ENCODE data around the gene TFRC.
"Not testable (repeated sequence)": the region's sequence is repeated elsewhere in the genome, so short reads cannot be mapped to it uniquely, and the experiment has no call there.

TFRC gene

DNA sequence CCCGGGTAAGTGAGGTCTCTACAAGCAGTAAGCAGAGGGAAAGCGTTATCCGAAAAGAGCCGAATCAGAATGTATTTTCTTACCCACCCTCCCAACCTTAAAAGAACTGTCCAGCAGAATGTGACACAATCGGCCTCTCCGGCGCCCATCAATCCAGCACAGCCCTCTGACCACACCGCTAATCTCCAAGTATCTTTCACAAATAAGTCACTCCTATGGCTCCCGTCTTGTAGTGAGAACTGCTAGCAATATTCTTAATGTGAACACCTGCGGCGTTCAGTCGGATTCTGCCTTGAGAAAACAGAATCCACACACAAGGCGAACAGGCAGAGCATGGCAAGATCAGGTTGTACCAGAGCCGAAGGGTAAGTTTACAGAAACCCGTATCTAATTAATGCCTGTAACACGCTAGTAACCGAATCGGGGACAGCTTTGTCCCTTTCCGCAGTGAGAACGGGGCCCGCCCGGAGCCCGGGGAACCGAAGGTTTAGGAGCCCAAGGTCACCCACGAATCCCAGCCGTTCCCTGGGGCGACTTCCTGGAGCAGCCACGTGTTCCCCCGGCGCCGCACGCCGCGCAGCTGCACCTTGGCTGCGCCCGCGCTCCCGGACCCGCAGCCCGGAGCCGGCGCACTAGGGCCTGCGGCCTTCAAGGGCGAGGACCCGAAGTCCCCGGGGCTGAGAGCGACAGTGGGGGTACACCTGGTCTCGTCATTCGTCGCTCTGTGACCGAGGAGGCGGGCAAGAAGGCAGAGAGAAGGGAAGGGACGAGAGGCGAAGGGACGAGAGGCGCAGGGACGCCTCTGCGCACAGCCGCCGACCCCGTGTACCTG, 672 bp downstream of the TFRC start:
- DNase-seq, result peak; percentile 25

DNA sequence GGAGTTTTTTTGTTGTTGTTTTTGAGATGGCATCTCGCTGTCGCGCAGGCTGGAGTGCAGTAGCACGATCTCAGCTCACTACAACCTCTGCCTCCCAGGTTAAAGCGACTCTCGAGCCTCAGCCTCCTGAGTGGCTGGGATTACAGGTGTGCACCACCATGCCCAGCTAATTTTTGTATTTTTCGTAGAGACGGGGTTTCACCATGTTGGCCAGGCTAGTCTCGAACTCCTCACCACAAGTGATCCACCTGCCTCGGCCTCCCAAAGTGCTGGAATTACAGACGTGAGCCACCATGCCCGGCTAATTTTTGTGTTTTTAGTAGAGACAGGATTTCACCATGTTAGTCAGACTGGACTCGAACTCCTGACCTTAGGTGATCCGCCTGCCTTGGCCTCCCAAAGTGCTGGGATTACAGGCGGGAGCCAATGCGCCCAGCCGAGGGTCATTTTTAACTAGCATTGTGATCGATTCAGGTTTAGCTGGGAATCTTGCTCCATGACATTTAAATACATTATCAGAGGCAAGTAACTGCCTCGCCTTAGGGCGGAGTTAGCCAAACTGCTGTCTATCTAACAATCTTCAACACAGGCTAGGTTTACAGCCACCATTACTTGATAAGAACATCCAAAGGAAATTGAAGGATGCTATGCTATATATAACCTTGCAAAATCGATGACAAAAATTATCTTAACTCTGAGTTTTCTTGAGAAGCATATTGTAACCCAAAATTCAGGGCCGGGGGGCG, 1.6 kb downstream of the TFRC start:
- DNase-seq, result not testable (repeated sequence)

DNA sequence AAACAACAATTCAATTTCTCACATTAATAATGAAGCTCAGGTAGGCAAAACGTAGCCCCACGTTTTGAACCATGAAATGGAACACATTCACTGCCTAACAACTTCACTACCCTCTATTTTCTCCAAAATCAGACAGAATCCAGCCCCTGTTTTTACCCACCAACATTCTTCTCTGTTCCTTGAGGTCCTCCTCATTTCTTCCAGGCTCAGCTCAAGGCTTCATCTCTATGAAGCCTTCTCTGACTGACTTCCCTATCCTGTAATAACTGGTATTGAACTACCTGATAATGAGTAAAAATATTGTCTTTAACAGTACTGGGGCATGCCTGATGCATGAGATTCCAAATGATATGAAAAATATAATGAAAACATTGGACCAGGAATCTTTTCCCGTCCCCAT, 2.2 kb downstream of the TFRC start:
- DNase-seq, result no peak

DNA sequence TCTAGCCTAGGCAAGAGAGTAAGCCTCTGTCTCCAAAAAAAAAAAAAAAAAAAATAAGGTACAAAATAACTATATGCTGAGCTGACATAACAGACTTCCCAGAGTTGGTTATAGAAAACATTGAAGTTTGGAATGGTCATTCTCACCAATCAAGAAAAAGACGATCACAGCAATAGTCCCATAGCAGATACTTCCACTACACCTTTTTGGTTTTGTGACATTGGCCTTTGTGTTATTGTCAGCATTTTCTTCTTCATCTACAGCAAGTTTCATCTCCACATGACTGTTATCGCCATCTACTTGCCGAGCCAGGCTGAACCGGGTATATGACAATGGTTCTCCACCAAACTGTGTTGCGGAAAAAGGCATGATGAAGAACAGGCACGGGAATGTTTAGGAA, 6.9 kb downstream of the TFRC start:
- DNase-seq, result no peak

DNA sequence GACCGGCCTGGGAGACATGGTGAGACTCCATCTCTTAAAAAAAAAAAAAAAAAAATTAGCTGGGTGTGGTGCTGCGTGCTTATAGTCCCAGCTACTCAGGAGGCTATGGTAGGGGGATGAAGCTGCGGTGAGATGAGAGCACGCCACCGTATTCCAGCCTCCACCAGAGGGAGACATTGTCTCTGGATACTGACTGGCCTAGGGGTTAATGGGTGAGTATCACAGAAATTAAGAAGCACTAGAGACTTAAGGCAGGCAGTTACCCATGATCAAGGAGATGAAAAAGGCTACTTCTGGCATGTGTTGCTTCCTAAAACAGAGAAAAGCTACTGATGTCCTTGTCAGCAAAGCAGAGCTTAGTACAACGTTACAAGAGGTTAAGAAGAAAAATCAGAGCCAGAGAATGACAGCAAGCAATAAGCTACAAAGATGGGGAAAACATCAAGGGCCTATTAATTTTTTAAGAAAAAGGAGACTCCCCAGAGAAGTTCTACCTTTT, 8.6 kb downstream of the TFRC start:
- peak; percentile 51 for DNase-seq

DNA sequence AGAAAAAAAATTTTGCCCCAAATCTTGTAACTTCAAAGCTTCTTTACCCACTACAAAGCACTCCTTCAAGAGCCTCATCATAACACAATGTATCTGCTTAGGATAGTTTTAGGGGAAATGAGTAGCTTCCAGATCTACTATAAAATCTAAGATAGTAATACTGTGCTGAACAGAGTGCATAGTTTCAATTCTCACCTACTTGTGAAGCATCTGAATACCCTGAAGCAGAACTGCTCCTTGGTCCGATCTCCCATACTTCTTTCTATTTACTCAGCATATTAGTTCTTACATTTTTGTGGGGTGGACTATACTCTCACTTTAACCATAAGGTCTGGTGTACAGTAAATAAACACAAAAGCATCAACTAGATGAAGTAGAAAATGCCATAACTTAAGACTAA, 9.6 kb downstream of the TFRC start:
- no peak for DNase-seq

DNA sequence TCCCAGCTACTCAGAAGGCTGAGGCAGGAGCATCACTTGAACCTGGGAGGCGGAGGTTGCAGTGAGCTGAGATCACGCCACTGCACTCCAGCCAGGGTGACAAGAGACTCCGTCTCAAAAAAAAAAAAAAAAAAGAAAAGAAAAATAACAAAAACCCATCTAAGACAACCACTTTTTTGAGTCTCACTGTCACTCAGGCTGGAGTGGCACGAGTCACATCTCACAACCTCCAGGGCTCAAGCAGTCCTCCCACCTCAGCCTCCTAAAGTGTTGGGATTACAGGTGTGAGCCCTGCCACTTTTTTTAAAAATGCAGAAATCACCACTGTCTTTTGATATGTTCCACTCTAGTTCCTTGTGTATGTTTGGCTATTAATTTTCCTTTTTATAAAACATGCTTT, 13.1 kb downstream of the TFRC start:
- not testable (repeated sequence) for DNase-seq

DNA sequence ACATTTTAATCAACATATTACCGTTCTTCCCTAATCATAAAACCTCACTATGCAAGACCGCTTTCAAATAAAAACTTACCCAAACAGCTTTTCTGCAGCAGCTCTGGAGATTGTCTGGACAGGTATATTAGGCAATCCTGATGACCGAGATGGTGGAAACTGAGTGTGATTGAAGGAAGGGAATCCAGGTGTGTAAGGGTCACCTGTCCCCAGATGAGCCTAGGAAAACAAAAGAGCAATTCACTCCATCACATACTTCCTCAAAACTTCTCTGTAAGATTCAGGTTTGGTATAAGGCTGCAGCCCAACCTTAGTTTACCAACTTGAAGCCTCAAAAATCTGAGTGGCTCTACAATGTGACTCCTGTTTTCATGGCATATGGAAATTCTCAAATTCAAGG, 14.5 kb downstream of the TFRC start:
- no peak for DNase-seq

DNA sequence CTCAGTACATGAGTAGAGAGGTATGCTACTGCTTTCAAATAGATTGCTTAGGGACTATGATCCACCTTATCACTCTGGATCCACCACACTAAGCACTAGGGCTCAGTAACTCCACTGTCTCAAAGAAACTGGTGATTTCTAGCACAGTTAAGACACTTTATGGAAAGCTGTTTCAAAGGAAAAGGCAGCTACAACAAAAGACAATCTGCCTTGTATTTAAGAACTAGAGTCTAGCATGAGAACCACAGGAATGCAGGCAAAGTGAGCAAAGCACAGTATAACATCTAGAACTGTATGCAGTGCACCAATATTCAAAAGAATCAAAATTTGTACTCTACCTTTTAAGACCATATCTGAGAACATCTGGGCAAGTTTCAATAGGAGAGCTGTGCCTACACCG, 17.9 kb downstream of the TFRC start:
- no peak for DNase-seq

DNA sequence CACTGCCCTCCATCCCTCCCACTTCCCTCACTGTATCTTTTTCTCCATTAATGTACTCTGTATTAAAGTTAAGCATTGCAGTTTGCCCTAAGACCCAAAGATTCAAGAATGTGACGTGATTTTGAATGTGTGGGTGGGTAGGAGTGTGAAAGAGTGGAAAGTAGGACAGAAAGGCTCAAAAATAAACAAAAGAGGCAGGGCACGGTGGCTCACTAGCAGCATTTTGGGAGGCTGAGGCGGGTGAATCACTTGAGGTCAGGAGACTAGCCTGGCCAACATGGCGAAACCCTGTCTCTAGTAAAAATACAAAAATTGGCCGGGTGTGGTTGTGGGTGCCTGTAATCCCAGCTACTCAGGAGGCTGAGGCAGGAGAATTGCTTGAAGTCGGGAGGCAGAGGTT, 18.4 kb downstream of the TFRC start:
- no peak for DNase-seq

DNA sequence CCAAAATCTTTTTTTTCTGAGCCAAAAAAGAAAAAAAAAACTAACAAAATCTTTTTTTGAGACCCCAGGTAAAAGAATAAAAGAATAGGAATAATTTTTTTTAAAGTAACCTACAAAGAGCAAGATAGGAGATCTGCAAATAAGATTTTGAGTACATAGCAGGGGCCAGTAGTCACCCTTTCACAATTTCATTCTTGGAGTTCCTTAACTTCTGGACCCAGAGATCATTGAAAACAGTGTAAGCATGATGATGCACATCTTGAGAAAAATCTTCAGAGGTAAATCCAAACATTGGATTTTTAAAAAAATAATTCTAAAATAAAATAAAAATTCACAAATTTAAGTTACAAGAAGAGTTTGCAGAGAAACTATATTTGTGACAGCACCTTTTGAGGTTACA, 18.8 kb downstream of the TFRC start:
- no peak for DNase-seq

DNA sequence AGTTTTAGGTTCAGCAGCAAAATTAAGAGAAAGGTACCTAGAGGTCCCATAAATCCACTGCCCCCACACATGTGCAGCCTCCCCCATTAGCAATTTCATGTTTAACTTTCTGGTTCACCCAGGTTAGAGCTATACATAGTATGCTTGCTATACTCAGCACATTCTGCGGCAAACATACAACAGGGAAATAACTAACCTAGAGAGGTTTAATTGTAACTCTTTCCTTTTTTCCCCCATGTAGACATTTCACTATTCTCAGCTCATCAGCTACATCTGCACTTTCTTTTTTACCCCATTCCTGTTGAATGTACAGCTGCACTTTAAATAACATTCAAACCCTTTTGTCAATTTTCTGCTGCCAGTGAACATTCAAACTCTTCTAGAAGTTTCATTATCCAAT, 21.1 kb downstream of the TFRC start:
- DNase-seq, result no peak

DNA sequence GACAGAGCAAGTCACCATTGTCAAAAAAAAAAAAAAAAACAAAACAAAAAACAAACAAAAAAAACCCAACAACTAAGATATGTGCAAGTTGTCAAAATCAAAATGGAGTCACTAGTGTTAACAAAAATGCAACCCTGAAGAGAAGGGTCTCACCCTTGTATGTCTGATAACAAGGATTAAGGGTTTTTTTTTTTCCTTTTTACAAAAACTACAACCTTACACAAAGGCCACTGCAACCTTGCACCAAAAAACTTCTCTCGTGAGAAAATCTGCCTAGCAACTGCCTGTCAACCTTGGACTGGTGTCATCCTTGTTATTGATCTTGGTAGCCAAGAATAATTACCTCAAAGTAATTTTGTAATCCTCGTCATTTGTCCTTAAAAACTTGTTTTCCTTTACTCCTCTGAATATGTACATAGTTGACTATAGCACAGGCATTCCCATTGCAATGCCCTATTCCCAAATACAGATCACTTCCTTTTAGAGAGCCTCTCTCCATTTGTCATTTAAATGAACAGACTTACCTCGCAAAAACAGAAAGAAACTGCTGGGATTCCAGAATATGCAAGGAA, 24.0 kb downstream of the TFRC start:
- DNase-seq, result no peak

DNA sequence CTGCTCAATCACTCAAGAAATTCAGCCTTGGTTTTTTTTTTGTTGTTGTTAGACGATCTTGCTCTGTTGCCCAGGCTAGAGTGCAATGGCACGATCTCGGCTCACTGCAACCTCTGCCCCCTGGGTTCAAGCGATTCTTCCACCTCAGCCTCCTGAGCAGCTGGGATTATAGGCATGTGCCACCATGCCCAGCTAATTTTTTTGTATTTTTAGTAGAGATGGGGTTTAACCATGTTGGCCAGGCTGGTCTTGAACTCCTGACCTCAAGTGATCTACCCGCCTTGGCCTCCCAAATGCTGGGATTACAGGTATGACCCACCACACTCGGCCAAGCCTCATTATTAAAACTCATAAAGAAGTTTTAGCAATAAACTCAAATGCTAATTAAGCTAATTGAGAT, 25.5 kb downstream of the TFRC start:
- not testable (repeated sequence) for DNase-seq

DNA sequence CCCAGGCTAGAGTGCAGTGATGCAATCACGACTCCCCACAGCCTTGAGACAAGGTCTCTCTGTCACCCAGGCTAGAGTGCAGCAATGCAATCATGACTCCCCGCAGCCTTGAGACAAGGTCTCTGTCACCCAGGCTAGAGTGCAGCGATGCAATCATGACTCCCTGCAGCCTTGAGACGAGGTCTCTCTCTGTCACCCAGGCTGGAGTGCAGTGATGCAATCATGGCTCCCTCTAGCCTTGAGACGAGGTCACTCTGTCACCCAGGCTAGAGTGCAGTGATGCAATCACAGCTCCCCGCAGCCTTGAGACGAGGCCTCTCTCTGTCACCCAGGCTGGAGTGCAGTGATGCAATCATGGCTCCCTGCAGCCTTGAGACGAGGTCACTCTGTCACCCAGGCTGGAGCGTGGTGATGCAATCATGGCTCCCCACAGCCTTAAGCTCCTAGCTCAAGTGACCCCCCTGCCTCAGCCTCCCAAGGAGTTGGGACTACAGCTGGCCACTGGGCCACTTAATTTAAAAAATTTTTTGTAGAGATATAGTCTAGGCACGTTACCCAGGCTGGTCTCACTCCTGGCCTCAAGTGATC, 26.1 kb downstream of the TFRC start:
- DNase-seq, result no peak

DNA sequence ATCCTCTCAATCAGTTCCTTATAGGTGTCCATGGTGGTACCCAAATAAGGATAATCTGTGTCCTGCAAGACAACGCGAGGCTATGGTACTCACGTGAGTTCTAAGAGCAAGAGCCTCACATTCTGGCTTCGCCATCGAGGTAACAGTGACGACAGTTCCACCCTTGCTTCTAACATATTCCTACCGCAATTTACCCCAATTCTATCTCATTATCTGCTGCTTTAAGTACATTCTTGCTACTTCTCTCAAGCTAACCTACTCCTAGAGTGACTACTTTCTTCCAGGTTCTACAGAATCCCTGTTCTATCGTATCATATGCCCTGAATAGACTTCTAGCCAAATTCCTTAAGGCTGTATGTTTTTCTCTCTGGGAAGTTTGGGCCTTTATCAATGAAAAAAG, 26.6 kb downstream of the TFRC start:
- no peak for DNase-seq

DNA sequence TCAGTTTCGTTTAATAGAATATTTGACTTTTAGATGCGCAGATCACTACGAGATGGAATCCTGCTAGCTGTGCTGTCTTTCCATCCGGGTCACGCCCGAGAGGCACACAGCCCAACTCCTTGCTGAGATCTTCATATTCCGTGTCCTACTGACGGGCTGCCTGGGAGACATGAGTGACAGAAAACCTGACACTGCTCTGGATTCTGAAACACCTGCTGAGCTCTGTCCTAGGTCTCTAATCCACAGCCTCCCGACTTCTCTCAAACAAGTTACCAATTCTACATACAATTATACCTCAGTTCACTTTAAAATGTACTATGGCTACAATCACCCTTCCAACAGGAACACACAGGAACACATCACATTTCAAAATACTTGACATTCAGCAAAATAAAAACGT, 27.2 kb downstream of the TFRC start:
- DNase-seq, result no peak

DNA sequence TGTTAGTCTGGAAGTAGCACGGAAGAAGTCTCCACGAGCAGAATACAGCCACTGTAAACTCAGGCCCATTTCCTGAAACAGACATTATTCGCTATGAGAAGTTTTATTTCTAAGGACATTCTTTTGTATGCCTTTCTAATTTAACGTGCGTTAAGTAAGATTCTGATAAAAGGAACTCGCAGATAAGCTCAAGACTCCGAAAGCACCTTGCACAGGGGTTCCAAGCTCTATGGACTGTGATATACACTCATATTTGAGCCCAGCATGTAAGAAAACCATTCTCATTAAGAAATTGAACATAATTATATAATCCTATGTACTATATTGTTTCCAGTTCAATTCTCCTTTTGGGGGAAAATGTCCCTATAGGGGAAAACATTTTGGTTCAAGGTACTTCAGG, 28.4 kb downstream of the TFRC start:
- DNase-seq, result no peak

DNA sequence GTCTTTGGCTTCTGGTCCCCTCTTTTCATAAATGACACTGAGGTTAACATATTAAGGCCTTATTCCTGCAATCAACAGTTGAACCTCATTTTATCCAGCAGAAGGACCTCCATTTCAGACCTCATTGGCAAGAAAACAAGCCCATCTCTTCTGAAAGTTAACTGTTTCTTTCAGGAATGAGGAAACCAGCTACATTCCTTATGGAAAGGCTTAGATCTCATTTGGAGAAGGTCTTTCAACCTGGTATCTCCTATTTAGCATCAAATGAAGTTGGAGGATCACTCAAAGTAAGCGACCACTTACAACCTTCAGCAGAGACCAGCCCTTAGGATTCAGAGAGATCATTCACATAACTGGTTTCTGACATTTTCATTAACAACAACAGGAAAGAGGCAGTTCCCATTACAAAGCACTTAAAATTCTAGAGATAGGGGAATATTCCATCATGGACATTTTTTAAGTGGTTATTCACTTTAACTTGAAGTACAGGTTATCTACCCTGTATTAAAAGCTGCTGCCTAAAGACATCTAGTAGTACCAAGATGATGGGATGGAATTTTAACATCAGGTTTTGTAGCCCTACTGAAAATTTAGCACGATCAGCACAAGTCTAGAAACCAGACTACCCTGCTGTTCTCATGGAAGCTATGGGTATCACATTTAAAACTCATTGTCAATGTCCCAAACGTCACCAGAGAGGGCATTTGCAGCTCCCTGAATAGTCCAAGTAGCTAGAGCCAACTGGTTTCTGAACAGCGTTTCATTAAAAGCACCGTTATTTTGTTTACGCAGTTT, 30.4 kb downstream of the TFRC start:
- no peak for DNase-seq

DNA sequence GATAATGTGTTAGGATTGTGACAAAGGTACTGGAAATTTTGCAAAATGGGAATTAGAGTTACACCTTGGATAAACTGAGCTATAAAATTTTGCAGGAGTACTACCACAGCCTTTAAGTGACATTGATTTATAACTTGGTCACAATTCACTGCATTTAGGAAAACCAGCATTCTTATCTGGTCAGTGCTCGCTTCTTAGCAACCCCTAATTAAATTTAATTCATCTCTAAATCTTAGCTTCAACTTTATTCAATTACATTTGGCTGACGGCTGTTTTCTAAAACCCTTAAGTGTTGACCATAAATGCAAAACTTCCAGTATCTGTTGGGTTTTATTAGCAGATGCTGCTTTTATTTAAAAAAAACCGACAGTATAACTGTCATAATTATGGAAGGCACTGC, 31.3 kb downstream of the TFRC start:
- no peak for DNase-seq

DNA sequence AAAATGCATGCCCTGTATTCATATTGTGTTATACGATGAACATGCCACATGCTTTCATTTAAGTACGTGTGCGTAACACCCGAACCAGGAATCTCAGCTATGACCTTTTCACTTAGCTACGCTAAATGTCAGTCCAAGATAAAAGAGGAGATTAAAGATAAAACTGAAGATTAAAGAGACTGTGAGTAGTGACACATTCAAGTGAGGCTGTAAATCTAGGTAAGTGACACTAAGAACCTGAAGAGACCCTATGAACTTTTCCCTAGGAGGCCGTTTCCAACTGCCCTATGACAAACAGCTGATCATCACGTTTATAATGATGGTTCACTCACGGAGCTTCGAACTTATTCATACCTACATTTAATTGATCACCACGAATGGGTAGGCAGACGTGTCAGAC, 32.2 kb downstream of the TFRC start:
- DNase-seq, result no peak

DNA sequence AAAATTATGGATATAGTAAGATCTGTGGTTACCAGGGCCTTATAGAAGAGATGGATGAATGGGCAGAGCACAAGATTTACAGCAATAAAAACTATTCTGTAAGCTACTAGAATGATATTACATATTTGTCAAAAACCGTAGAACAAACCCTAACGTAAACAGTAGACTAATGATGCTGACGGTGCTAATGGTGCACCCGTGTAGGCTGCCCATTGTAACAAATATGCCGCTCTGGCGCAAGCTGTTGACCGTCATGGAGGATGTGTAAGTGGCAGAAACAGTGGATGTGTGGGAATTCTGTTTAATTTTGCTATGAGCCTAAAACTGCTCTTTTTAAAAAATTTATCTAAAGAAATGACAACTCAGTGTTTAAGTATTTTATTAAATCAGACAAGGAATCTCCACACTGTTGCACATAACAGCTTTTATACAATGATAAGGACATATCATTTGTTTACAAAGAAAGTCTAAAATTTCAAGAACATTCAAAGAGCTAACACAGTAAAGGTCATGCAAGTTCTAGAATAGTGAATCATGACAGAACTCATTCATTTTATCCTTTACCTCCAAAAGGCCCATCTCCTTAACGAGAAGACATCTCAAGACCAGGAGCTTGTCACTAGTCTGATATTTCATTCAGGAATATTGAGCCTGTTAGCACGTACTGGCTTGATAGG, 32.8 kb downstream of the TFRC start:
- DNase-seq, result no peak
